A549 (cell line): Measurements from ENCODE around the gene LDLRAD4. TPM values are rescaled to one million over a fixed set of nuclear protein-coding genes. Genes with fewer than 3 reads are reported as not detected.

Experiments used
- ATAC-seq, 2 experiments: fragments of 200-7000 bp in 1 of 2; fragments of >200 bp in 1 of 2; cut with Nextera tagmentation in 1 of 2; cut with Tn5 transposase in 1 of 2; 3 replicates each; pipeline versions ENCODE4 v1.8.0 to v1.9.1; 2018 to 2020; ENCODE audit warnings: mild to moderate bottlenecking in 1 of 2, moderate library complexity in 1 of 2
- CTCF ChIA-PET: fragments of 300-600 bp; sonication (Branson Sonifier 250); formaldehyde crosslinking; extraction: SDS; loops from one replicate; lab custom pipeline; 2021; ENCODE audit warnings: antibody characterized with exemption, inconsistent platforms; lab: Yijun Ruan, JAX
- POLR2A ChIA-PET: fragments of 350-600 bp; formaldehyde crosslinking; extraction: SDS; loops from one replicate; lab custom pipeline; 2021; ENCODE audit warnings: antibody characterized with exemption, inconsistent platforms; lab: Yijun Ruan, JAX
- DNase-seq, 2 experiments: peaks; one replicate each; pipeline versions ENCODE4 v3.0.0 to v3.0.0-alpha.2; 2011 to 2016; ENCODE audit warnings: low read depth in 1 of 2, low spot score in 1 of 2
- FAIRE-seq: peaks from 2 replicates; lab custom pipeline; 2011; peaks lifted over from hg19 to GRCh38; lab: Jason Lieb, UNC
- H3K27ac ChIP-seq, 2 experiments: fragments of >200 bp; sonication (Bioruptor Twin); formaldehyde crosslinking; 3 replicates each; pipeline ENCODE4 v1.5.1; 2016 to 2017
- H3K4me1 ChIP-seq: fragments of >200 bp; sonication (Bioruptor Twin); formaldehyde crosslinking; 3 replicates; pipeline ENCODE4 v1.6.1; 2016
- H3K4me2 ChIP-seq: fragments of >200 bp; sonication (Bioruptor Twin); formaldehyde crosslinking; 3 replicates; pipeline ENCODE4 v1.6.1; 2016
- H3K4me3 ChIP-seq: fragments of >200 bp; sonication (Bioruptor Twin); formaldehyde crosslinking; 3 replicates; pipeline ENCODE4 v1.5.1; 2016
- H3K9me3 ChIP-seq: fragments of >200 bp; sonication (Bioruptor Twin); formaldehyde crosslinking; 3 replicates; pipeline ENCODE4 v1.6.1; 2016
- ATOH8 ChIP-seq: fragments of 250-450 bp; sonication (Bioruptor Pico); IDR thresholded peaks from 2 replicates; pipeline ENCODE4 v1.5.0; 2020; ENCODE audit warnings: low read depth, mild to moderate bottlenecking, moderate library complexity
- CBX8 ChIP-seq: fragments of 200-600 bp; sonication (generic); IDR thresholded peaks from 2 replicates; pipeline ENCODE4 v1.6.1; 2016
- CHD2 ChIP-seq: fragments of 150-350 bp; IDR thresholded peaks from 2 replicates; pipeline ENCODE4 v1.6.1; 2014; ENCODE audit warnings: low read length; ENCODE audit not compliant: partially characterized antibody
- E2F6 ChIP-seq: IDR thresholded peaks from 2 replicates; pipeline ENCODE4 v1.6.1; 2012; ENCODE audit warnings: low read depth, borderline replicate concordance
- HDAC2 ChIP-seq: fragments of 200-600 bp; sonication (generic); IDR thresholded peaks from 2 replicates; pipeline ENCODE4 v1.6.1; 2016
- HEYL ChIP-seq: fragments of 250-450 bp; sonication (Bioruptor Pico); IDR thresholded peaks from 2 replicates; pipeline ENCODE4 v1.8.0; 2021; ENCODE audit warnings: mild to moderate bottlenecking, moderate library complexity
- JUN ChIP-seq, 2 experiments: fragments of >200 bp; sonication (Bioruptor Twin); formaldehyde crosslinking; IDR thresholded peaks; 2 replicates in 1 of 2; 3 replicates in 1 of 2; pipeline ENCODE4 v1.6.1; 2016 to 2017
- KDM5A ChIP-seq: fragments of 200-600 bp; sonication (generic); IDR thresholded peaks from 2 replicates; pipeline ENCODE4 v1.6.1; 2016; ENCODE audit warnings: antibody characterized with exemption, mild to moderate bottlenecking
- NFE2L2 ChIP-seq: fragments of 150-350 bp; conservative IDR thresholded peaks from 2 replicates; pipeline ENCODE4 v1.6.1; 2014; ENCODE audit warnings: low read length
- RCOR1 ChIP-seq: fragments of 150-350 bp; IDR thresholded peaks from 2 replicates; pipeline ENCODE4 v1.6.1; 2014; ENCODE audit warnings: antibody characterized with exemption, low read length, low read depth
- SMC3 ChIP-seq: fragments of >200 bp; sonication (Bioruptor Twin); formaldehyde crosslinking; IDR thresholded peaks from 3 replicates; pipeline ENCODE4 v1.6.1; 2018; ENCODE audit warnings: inconsistent platforms
- TP53 ChIP-seq: fragments of 250-450 bp; sonication (Bioruptor Pico); IDR thresholded peaks from 2 replicates; pipeline ENCODE4 v1.5.0; 2021; ENCODE audit warnings: mild to moderate bottlenecking, moderate library complexity
- ZC3H11A ChIP-seq: fragments of 450-650 bp; IDR thresholded peaks from 2 replicates; pipeline ENCODE4 v1.6.1; 2014; ENCODE audit warnings: antibody characterized with exemption, mild to moderate bottlenecking
- ZNF302 ChIP-seq: fragments of 250-450 bp; sonication (Bioruptor Pico); IDR thresholded peaks from 2 replicates; pipeline ENCODE4 v1.9.0; 2021; ENCODE audit warnings: inconsistent platforms, mild to moderate bottlenecking, moderate library complexity
- WGBS: methylation state at CpG from one replicate; pipeline ENCODE4 v1.1.6; 2017; ENCODE audit errors: missing lambda C conversion rate; 5-methylcytosine and 5-hydroxymethylcytosine counted together
- polyA plus RNA-seq, 4 experiments: library from polyadenylated mRNA; depleted of rRNA in 3 of 4; stranded (reverse); fragments of >200 nt; fragmentation: RNase III in 1 of 4; extraction: RNeasy Plus Mini Kit Qiagen cat#74134 plus additional on column Dnase treatment in 1 of 4; gene quantifications; 2 replicates in 3 of 4; 3 replicates in 1 of 4; pipeline ENCODE4 v1.2.3, GENCODE V29; 2011 to 2017

LDLRAD4 gene
- polyA plus RNA-seq, 2 of the 4 experiments (the other 2 are of a cell fraction): 5.2 to 7.6 TPM

- WGBS: 75% methylated on average over 24 of the region's 24 CpGs
- Histone ChIP-seq H3K4me1 (peaks cover 9% of the 10 kb centered on the region; the same call in 1 of the 3 replicates), H3K9me3 (no peaks in the 10 kb centered on the region), H3K4me2 (no peak overlapping the region), H3K27ac (no peak overlapping the region), H3K4me3 (no peak overlapping the region)
- FAIRE-seq: no peak
- ATAC-seq: no peak
- DNase-seq: no peak
- TF ChIP-seq JUN (IDR thresholded peaks at IDR 0.05) (no peak), ZC3H11A (no peak), ZNF302 (CRISPR knock-in tag) (no peak), KDM5A (no peak), TP53 (CRISPR knock-in tag) (no peak), CHD2 (no peak), NFE2L2 (no peak), RCOR1 (no peak)
- CTCF ChIA-PET: no interaction called here
- POLR2A ChIA-PET: interaction anchor here (0.7 kb wide), 1 partner anchor 231 kb away, joined by 3 read pairs; no protein-coding TSS in a partner anchor
Measured at GRCh38 chr18:13221869-13222855, 3.6 kb downstream of the LDLRAD4 start.

- Histone ChIP-seq H3K27ac (no peak overlapping the region), H3K4me2 (no peak overlapping the region), H3K4me1 (peaks cover 9% of the 10 kb centered on the region; the same call in 1 of the 3 replicates), H3K4me3 (no peak overlapping the region), H3K9me3 (no peaks in the 10 kb centered on the region)
- 92% methylated on average over 4 of the region's 4 CpGs for WGBS
- CTCF ChIA-PET: no interaction called here
- POLR2A ChIA-PET: no interaction called here
- DNase-seq: no peak
- ATAC-seq: no peak
- no peak for FAIRE-seq
- no peak for TF ChIP-seq TP53 (CRISPR knock-in tag)
- TF ChIP-seq, all 56 proteins: peak for 0
Measured at GRCh38 chr18:13222856-13223281, 4.3 kb downstream of the LDLRAD4 start.

GRCh38 chr18:13223311-13224143, 5.0 kb downstream of the LDLRAD4 start:
- no peak for ATAC-seq
- H3K9me3 ChIP-seq: no peaks in the 10 kb centered on the region
- H3K27ac ChIP-seq: no peak overlapping the region
- no peak overlapping the region for H3K4me3 ChIP-seq
- ChIA-PET CTCF (interaction anchor here (2.0 kb wide), 1 partner anchor 8 kb away, joined by 6 read pairs; no protein-coding TSS in a partner anchor), POLR2A (no interaction called here)
- DNase-seq: no peak
- peaks cover 9% of the 10 kb centered on the region; the same call in 1 of the 3 replicates for H3K4me1 ChIP-seq
- no peak for TF ChIP-seq HEYL (CRISPR knock-in tag)
- H3K4me2 ChIP-seq: no peak overlapping the region
- WGBS: 80% methylated on average over 7 of the region's 13 CpGs
- no peak for FAIRE-seq

- Histone ChIP-seq H3K9me3 (no peaks in the 10 kb centered on the region), H3K4me1 (peaks cover 8% of the 10 kb centered on the region; the same call in 1 of the 3 replicates), H3K4me3 (no peak overlapping the region), H3K27ac (no peak overlapping the region), H3K4me2 (no peak overlapping the region)
- no peak for TF ChIP-seq TP53 (CRISPR knock-in tag)
- TF ChIP-seq SMC3: no peak
- no peak for TF ChIP-seq RCOR1
- no peak for TF ChIP-seq ATOH8
- TF ChIP-seq CBX8: no peak
- no peak for TF ChIP-seq HDAC2
- no peak for TF ChIP-seq E2F6
- ATAC-seq: no peak
- POLR2A ChIA-PET: interaction anchor here (0.7 kb wide), 1 partner anchor 342 kb away, joined by 3 read pairs; no protein-coding TSS in a partner anchor
- WGBS: 44% methylated on average over 3 of the region's 5 CpGs
- CTCF ChIA-PET: interaction anchor here (1.0 to 2.0 kb wide), 2 partner anchors 9 to 14 kb away, joined by 4 to 6 read pairs; no protein-coding TSS in a partner anchor
- DNase-seq: no peak
- FAIRE-seq: no peak
Measured at GRCh38 chr18:13225261-13225660, 6.7 kb downstream of the LDLRAD4 start.
